Right ventricle myocardium superior (tissue), 1 donor: ENCODE measurements around the gene IFITM10. TPM values are rescaled to one million over a fixed set of nuclear protein-coding genes. Genes with fewer than 3 reads are reported as not detected.

Experiments
- ATAC-seq: fragments of 200-7000 bp; cut with Tn5 transposase; one replicate; pipeline ENCODE4 v1.9.1; 2020; ENCODE audit warnings: mild to moderate bottlenecking; ENCODE audit not compliant: poor library complexity
- DNase-seq: peaks from one replicate; pipeline ENCODE4 v3.0.0-alpha.2; 2020
- intact Hi-C: fragments of 100-400 bp; cut with DNase I; formaldehyde crosslinking; loops from one replicate; pipeline ENCODE4 v1.11.2; 2022
- long read RNA-seq: library from polyadenylated mRNA; unstranded; transcript quantifications from one replicate; pipeline ENCODE4 v2.0.0, GENCODE V29; 2021
- total RNA-seq: library from RNA; stranded (reverse); fragmentation: NEBNext Ultra II Directional; extraction: Animal tissue kit (Norgen Biotek cat#: 25700); gene quantifications from one replicate; pipeline ENCODE4 v1.2.1, GENCODE V29; 2021
- donor health status: DM: no; HTN: yes; CAD: no; lungs with severe emphysema.

IFITM10 gene
- 1.1 TPM for total RNA-seq
- long read RNA-seq = 0 reads

DNA sequence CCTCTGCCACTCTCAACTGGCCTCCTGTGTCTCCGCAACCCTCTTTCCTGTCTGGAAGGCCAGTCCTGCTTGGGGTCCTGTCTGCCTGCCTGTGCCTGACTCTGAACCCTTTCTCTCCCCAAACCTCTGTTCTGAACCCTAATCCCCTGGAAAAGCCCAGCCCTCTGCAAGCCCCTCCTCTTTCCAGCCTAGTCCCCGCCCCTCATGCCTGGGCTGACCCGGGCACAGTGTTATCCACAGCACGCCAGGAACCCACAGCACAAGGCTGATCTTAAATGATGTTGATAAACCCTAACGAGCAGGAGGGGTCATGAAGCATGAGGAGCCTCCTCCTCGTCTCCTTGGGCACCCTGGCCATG is at the start of gene IFITM10:
Gene IFITM10, minus strand, starts transcription at position 115 of the 359 bp plus-strand sequence. CDS start 153 bp downstream, outside the sequence.
- DNase-seq (peak; percentile 64), ATAC-seq (peak; percentile 31)

GRCh38 chr11:1797391-1798125 is 47.2 kb upstream of the IFITM10 start:
- ATAC-seq (no peak), DNase-seq (no peak)
- intact Hi-C loops = no loop called here

More for the DNA sequence above, at the start of gene IFITM10:
- intact Hi-C loops = no loop called here

DNA sequence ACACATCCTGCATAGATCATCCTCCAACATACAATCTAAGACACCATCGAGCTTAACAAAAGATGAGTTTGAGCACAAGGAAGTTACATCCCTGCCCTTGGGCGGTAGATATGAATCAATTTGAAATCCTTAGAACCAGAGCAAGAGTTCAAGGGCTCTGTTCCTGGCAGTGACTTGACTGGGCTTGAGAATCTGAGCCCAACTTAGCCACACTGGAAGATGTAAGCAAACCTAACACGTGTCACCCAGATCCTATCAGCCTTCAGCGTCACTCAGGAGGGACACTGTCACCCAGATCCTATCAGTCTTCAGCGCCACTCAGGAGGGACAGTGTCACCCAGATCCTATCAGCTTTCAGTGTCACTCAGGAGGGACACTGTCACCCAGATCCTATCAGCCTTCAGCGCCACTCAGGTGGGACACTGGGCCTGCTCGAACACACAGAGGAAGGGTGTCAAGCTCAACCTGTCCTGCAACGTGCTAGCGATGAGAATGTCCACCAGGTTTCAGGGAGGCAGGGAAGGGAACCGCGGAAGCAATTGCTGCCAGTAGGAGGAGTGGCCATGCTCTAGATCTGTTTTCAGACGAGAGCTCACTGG is 46.1 kb upstream of the IFITM10 start:
- DNase-seq (no peak), ATAC-seq (no peak)
- intact Hi-C loops = no loop called here

GRCh38 chr11:1793081-1793480 is 42.7 kb upstream of the IFITM10 start:
- no peak for DNase-seq
- ATAC-seq = no peak
- intact Hi-C loops = no loop called here

GRCh38 chr11:1792461-1792860 is 42.1 kb upstream of the IFITM10 start:
- DNase-seq = no peak
- intact Hi-C loops = no loop called here
- ATAC-seq = no peak

DNA sequence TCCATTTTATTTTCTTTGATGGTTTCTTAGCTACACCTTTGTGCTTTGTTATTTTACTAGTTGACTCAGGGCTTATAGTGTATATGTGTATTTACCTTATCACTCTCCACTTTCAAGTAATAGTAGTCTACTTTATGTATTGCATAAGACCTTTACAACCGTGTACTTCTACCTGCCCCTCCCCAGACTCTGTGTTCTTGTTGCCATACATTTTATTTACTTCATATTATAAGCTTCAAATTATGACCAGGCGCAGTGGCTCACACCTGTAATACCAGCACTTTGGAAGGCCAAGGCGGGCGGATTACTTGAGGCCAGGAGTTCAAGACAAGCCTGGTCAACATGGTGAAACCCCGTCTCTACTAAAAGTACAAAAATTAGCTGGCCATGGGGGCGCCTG is 41.5 kb upstream of the IFITM10 start:
- DNase-seq (no peak), ATAC-seq (no peak)
- intact Hi-C loops = no loop called here

DNA sequence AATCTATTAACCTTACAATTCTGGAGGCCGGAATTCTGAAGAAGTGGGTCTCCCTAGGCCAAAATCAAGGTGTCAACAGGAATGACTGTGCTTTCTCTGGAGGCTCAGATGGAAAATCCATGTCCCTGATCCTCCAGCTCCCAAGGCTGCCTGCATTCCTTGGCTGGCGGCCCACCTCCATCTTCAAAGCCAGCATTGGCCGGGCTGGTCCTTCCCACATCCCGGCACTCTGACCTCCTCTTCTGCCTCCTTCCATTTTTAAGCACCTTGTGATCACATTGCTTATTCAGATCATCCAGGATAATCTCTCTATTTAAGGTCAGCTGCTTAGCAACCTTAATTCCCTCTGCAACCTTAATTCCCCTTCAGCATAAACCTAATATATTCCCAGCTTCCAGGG is 36.1 kb upstream of the IFITM10 start:
- ATAC-seq (no peak), DNase-seq (no peak)
- intact Hi-C loops = no loop called here

DNA sequence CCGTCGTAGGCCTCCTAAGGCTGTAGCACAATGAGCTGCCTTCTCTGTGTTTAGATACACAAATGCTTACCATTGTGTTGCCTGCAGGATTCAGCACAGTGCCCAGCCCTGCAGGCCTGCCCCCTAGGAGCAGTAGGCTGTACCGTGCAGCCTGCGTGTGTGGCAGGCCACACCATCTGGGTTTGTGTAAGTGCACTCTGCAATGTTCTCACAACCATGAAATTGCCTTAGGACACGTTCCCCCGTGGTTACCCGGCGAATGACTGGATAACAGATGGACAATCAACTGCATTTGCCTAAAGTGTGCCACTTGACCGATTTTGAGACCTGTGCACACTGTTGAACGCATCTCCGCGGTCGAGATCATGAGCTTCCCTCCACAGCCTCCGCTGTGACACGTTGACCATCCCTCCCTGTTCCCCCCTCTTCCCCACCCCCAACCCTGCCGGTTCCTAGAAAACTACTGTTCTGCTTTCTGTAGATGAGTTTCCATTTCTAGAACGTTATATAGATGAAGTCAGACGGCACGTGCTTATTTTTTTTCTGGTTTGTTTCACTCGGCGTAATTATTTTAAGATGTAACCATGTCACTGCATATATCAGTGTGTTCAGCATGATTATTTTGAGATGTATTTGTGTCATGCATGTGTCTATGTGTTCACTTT is 35.5 kb upstream of the IFITM10 start:
- no peak for DNase-seq
- intact Hi-C loops = no loop called here

GRCh38 chr11:1784761-1785650 is 34.6 kb upstream of the IFITM10 start:
- ATAC-seq (no peak), DNase-seq (no peak)
- intact Hi-C loops = no loop called here

More for the DNA sequence above, 35.5 kb upstream of the IFITM10 start:
- no peak for ATAC-seq

- ATAC-seq = no peak
Measured at GRCh38 chr11:1783725-1784529, 33.5 kb upstream of the IFITM10 start.

DNA sequence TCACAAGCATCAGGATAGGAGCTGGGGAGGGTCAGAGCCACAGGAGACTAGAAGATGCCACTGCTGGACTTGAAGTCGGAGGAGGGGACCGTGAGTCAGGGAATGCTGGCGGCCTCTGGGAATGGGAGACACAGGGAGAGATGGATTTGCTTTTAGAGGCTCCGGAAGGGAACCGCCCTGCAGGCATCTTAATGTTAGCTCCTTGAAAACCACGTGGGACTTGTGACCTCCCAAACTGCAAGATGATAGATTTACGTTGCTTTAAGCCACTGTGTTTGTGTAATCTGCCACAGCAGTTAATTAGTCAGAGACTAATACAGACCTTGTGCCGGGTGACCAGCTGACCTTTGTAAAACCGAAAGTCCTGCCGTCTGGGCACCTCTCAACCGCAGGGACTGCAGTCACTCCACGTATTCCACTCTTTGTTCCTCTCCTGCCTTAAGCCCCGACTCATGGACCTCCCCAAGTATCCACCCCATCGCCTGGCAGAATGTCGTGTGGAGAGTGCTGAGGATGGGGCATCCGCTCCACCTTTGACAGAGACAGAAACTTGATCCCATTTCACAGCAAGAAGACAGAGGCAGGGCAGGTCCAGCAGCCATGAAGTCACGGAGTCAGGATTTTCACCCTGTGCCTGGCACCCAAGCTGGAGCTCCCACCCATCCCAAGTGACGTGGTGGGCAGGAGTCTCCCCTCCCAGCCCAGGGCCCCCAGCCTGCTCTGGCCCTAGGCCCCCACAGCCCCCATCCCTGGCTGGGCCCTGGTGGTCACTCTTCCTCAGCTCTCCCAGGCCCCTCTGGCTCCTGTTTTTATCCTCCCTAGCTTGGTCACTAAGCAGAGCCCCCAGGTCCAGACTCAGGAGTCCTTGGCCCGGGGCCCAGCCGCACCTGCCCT is 32.7 kb upstream of the IFITM10 start:
- DNase-seq (no peak), ATAC-seq (no peak)
- intact Hi-C loops = no loop called here

More at GRCh38 chr11:1783725-1784529, 33.5 kb upstream of the IFITM10 start:
- DNase-seq = no peak
- intact Hi-C loops = no loop called here

GRCh38 chr11:1782031-1782590 is 31.7 kb upstream of the IFITM10 start:
- DNase-seq (no peak), ATAC-seq (peak; percentile 33)
- intact Hi-C loops = no loop called here

GRCh38 chr11:1781593-1781975 is 31.2 kb upstream of the IFITM10 start:
- DNase-seq = no peak
- no peak for ATAC-seq
- intact Hi-C loops = no loop called here

GRCh38 chr11:1780700-1781592 is 30.6 kb upstream of the IFITM10 start:
- DNase-seq (no peak), ATAC-seq (peak; percentile 50)
- intact Hi-C loops = no loop called here

GRCh38 chr11:1779806-1780699 is 29.7 kb upstream of the IFITM10 start:
- intact Hi-C loops = no loop called here
- DNase-seq (no peak), ATAC-seq (no peak)
